ENCODE measurements around the gene TTLL8. TPM values are rescaled to one million over a fixed set of nuclear protein-coding genes. Genes with fewer than 3 reads are reported as not detected.

TTLL8 gene
- polyA plus RNA-seq, 1 experiment: not detected

- Histone ChIP-seq H3K27me3 (ENCODE audit: control insufficient read depth, insufficient read depth, low read length) (peaks cover 7% of the 10 kb centered on the region), H3K4me3 (ENCODE audit: low read depth, low read length) (no peak overlapping the region), H3K27ac (ENCODE audit: low read depth, low read length) (no peak overlapping the region), H3K9me3 (ENCODE audit: control insufficient read depth, insufficient read depth, low read length) (peaks cover 10% of the 10 kb centered on the region; the same call in 1 of the 2 replicates)
- DNase-seq (ENCODE audit: low read depth, low spot score): no peak
- POLR2A ChIA-PET: no interaction called here
- no peak for TF ChIP-seq CTCF (IDR thresholded peaks at IDR 0.05; ENCODE audit: low read depth, low read length)
- CTCF ChIA-PET: interaction anchor here (0.8 to 3.6 kb wide), 3 partner anchors 80 to 101 kb away, joined by 3 to 28 read pairs (median 6); no protein-coding TSS in a partner anchor
Measured at GRCh38 chr22:50031189-50032091, 26.7 kb downstream of the TTLL8 start.

GRCh38 chr22:50030297-50031188 lies 27.6 kb downstream of the TTLL8 start:
- H3K27ac ChIP-seq (ENCODE audit: low read depth, low read length): no peak overlapping the region
- DNase-seq (ENCODE audit: low read depth, low spot score): peak; percentile 11
- POLR2A ChIA-PET: no interaction called here
- H3K4me3 ChIP-seq (ENCODE audit: low read depth, low read length): no peak overlapping the region
- H3K27me3 ChIP-seq (ENCODE audit: control insufficient read depth, insufficient read depth, low read length): peaks cover 9% of the 10 kb centered on the region
- TF ChIP-seq CTCF (IDR thresholded peaks at IDR 0.05; ENCODE audit: low read depth, low read length): peak; percentile 83
- CTCF ChIA-PET: interaction anchor here (0.6 to 3.6 kb wide), 18 partner anchors 8 to 133 kb away, joined by 3 to 28 read pairs (median 4); partner anchors contain the start of gene IL17REL
- peaks cover 10% of the 10 kb centered on the region; the same call in 1 of the 2 replicates for H3K9me3 ChIP-seq (ENCODE audit: control insufficient read depth, insufficient read depth, low read length)

GRCh38 chr22:50027639-50028537 lies 30.2 kb downstream of the TTLL8 start:
- Histone ChIP-seq H3K27ac (ENCODE audit: low read depth, low read length) (no peak overlapping the region), H3K4me3 (ENCODE audit: low read depth, low read length) (no peak overlapping the region), H3K27me3 (ENCODE audit: control insufficient read depth, insufficient read depth, low read length) (peaks cover 14% of the 10 kb centered on the region), H3K9me3 (ENCODE audit: control insufficient read depth, insufficient read depth, low read length) (peaks cover 10% of the 10 kb centered on the region; the same call in 1 of the 2 replicates)
- ChIA-PET POLR2A (interaction anchor here (0.7 kb wide), 1 partner anchor 54 kb away, joined by 4 read pairs; no protein-coding TSS in a partner anchor), CTCF (interaction anchor here (0.9 kb wide), 1 partner anchor 44 kb away, joined by 3 read pairs; no protein-coding TSS in a partner anchor)
- DNase-seq (ENCODE audit: low read depth, low spot score): no peak
- TF ChIP-seq CTCF (IDR thresholded peaks at IDR 0.05; ENCODE audit: low read depth, low read length): no peak

DNA sequence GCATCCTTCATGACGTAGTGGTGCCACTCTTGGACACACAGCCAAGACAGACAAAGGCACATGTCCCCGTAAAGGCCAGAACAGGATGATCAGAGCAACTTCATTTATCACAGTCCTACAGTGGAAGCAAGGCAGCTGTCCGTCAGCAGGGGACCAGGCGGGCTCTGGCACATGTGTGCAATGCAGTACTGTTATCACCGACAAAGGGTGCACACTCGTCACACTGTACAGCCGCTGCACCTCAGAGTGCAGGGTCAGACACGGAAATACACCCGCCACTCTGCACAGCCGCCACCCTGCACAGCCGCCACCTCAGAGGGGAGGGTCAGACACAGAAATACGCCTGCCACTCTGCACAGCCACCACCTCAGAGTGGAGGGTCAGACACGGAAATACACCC lies 32.1 kb downstream of the TTLL8 start:
- Histone ChIP-seq H3K9me3 (ENCODE audit: control insufficient read depth, insufficient read depth, low read length) (peaks cover 10% of the 10 kb centered on the region; the same call in 1 of the 2 replicates), H3K27ac (ENCODE audit: low read depth, low read length) (no peak overlapping the region), H3K27me3 (ENCODE audit: control insufficient read depth, insufficient read depth, low read length) (peaks cover 14% of the 10 kb centered on the region), H3K4me3 (ENCODE audit: low read depth, low read length) (no peak overlapping the region)
- no peak for DNase-seq (ENCODE audit: low read depth, low spot score)
- POLR2A ChIA-PET: no interaction called here
- CTCF ChIA-PET: no interaction called here
- TF ChIP-seq CTCF (IDR thresholded peaks at IDR 0.05; ENCODE audit: low read depth, low read length): no peak
